Renal pelvis (tissue), 4 donors: Measurements from ENCODE around the gene TREX2. TPM values are rescaled to one million over a fixed set of nuclear protein-coding genes. Genes with fewer than 3 reads are reported as not detected.

Source experiments
- DNase-seq: peaks from one replicate; pipeline ENCODE4 v3.0.0-alpha.2; 2013
- polyA plus RNA-seq, 3 donors: library from polyadenylated mRNA; unstranded; fragments of 120-200 nt; gene quantifications; one replicate each; pipeline ENCODE4 v1.2.1, GENCODE V29; 2013; ENCODE audit not compliant: insufficient read length in 3 of 3

Gene TREX2
- polyA plus RNA-seq, 3 donors, result 0.48 to 0.54 (median 0.50) TPM

DNA sequence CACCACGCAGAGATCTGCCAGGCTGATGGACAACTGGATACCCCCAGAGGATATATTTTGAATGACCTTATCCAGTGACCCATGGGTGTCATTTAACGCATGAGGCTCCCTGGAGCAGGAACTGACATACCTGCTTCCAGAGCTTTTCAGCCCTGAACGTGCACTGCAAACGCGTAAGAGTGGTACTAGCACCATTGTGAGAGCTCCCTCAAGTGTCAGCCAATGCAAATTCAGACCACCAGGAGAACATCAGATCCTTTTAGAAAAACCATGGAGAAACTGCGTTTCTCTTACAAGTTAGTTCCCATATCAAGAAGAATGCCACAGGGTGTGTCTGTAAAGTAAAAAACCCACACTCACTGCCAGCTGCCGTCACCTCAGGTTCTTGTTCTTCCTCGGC lies 7.3 kb downstream of the TREX2 start:
- no peak for DNase-seq

DNA sequence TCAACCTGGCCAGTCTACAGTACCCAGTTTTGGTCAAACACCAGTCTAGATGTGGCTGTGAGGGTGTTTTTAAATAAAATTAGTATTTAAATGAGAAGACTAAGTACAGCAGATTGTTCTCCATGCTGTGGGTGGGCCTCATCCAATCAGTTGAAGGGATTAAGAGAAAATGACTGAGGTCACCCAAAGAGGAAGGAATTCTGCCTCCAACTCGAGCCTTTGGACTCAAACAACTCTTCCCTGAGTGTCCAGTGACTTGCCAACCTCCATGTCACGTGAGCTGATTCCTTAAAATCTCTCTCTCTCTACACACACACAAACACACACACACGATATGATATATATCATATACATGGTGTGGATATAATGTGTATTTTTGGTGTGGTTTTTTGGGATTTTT lies 10.0 kb downstream of the TREX2 start:
- no peak for DNase-seq

- DNase-seq, result no peak
These were observed 11.1 kb downstream of the TREX2 start for GRCh38 chrX:153434801-153435200.

- no peak for DNase-seq
These were observed 12.0 kb downstream of the TREX2 start for GRCh38 chrX:153433781-153434285.

DNA sequence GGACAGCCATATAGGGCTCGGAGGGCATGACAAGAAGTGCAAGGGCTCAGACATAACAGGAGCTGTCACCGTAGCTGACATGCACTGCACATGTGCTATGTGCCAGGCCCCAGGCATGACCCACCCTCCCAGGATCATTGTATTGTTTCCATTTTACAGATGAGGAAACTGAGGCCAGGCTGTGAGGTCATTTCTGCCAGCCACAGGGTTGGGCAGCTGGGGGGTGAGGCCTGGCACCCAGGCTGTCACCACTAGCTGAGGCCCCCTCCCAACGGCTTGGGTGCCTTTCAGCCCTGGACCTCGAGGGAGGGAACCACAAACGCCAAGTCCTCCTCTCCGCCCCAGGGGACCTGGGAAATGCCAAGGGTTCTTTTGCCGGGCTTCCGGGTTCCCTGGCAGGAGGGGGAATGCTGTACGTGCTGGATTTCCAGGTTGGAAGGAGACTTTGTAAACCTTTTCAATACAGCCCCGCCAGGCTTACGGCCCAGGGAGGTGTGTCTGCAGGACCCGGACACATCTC lies 12.6 kb downstream of the TREX2 start:
- DNase-seq, result no peak

DNA sequence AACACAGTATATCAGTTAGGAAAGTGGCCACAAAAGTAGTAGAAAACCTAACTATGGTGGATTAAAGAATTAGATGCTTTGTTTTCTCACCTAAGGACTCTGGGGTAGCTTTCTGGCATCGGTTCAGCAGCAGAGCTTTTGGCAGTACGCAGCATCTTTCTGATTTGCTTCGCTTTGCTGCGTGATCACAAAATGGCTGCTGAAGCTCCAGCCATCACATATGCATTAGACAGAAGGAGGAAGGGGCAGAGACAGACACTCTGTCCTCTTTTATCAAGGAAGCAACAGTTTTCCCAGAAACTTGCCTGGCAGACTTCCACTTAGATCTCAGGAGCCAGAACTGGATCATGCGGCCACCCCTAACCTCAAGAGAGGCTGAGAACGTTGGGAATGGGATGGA lies 15.1 kb downstream of the TREX2 start:
- DNase-seq, result no peak

DNA sequence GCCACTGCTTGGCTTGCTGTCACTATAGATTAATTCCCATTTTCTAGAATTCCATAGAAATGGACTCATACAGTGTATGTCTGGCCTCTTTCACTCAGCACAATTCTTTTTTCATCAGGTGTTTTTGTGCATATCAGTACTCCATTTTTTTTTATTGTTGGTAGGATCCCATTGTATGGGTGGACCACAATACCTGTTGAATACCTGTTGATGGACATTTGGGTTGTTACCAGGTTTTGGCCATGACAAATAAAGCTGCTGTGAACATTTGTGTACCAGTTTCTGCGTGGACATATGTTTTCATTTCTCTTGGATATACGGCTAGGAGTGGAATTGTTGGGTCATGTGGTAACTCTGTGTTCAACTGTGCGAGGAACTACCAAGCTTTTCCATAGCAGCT lies 19.7 kb downstream of the TREX2 start:
- no peak for DNase-seq

DNA sequence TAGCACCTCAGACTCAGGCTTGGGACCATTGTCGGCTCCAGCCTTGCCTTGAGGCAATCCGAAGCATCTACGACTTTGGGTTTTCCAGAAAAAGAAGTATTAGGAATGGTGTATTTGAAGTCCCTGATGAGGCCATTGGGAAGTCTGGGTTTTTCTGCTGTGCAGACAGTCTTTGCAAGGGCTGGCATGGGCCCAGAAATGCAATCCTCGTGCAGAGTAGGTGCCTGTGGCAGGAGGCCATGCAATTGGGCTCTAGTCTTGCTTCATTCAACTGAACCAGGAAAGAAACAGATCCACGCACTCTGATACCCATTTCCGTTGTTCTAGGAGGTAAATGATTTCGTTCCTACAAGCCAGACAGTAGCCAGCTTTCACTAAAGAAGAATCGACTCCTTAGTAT lies 22.2 kb downstream of the TREX2 start:
- no peak for DNase-seq

DNA sequence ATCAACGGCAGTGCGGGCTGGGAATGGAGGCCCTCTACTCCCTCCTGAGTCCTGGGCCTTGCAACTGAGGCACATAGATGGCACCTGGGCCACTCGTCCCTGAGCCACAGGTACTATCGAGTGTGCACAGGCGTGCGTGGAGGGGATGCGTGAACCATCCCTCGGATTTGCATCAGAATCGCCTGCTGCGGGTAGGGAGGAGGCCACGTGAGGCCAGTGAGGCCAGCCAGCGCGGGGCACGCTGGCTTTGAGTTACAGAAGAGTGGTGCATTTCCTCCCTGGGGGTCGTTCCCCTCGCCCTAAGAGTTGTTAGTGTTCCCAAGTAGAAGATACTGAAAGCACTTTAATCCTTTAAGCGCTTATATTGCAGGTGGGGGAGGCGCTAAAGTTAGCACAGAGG lies 24.0 kb downstream of the TREX2 start:
- DNase-seq, result no peak

DNA sequence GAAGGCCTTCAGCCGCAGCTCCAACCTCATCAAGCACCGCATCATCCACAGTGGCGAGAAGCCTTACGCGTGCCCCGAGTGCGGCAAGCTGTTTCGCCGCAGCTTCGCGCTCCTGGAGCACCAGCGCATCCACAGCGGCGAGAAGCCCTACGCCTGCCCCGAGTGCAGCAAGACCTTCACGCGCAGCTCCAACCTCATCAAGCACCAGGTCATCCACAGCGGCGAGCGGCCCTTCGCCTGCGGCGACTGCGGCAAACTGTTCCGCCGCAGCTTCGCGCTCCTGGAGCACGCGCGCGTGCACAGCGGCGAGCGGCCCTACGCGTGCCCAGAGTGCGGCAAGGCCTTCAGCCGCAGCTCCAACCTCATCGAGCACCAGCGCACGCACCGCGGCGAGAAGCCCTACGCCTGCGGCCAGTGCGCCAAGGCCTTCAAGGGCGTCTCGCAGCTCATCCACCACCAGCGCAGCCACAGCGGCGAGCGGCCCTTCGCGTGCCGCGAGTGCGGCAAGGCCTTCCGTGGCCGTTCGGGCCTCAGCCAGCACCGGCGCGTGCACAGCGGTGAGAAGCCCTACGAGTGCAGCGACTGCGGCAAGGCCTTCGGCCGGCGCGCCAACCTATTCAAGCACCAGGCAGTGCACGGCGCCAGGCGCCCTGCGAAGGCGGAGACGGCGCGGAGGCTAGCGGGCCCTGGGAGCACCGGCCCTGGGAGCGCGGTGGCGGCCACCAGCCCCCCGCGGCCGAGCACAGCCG lies 24.8 kb downstream of the TREX2 start:
- DNase-seq, result no peak

- DNase-seq, result no peak
These were observed 28.2 kb downstream of the TREX2 start for GRCh38 chrX:153417637-153418036.

DNA sequence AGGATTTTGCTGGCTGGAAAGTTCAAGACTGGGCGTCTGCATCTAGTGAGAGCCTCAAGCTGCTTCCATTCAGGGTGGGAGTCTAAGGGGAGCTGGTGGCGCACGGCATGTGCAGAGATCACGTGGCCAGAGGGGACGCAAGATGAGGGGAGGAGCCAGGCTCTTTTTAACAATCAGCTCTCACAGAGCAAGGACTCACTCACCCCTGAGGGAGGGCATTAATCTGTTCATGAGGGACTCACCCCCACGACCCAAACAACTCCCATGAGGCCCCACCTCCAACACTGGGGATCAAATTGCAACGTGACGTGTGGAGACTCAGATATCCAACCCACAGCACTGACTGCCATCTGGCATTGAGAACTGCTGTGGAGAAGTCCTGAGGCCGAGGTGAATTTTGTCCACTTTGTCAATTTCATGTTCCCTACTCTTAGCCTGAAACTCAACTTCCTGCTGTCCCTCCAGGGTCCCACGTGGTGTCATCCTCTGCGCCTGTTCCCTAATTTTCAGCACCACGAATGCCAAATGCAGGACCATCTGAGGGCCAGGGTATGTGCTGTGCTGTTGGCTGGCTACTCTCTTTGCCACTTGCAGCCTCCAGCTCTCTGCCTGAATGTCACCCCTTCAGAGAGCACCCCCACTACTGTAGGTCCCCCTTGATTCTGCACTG lies 28.9 kb downstream of the TREX2 start:
- no peak for DNase-seq

GRCh38 chrX:153414856-153415510 lies 30.9 kb downstream of the TREX2 start:
- DNase-seq, result no peak

DNA sequence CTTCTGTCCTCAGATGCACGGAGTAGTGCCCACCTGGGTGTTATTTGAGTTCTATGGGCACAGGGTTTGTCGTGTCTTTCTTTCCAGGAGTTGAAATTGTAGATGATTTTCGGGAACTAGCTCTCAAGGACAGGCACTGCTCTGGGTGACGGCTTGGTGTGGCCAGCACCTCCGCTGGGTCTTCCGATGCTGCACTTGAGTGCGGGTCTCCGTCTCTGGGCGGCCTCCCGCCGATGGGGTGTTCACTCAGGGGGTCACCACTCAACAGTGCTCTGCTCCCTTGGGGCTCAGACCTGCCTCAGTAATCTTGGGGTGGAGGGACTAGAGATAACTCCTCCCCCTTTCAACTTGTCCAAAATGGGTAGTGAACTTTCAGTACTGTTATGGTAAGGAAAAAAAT lies 32.1 kb downstream of the TREX2 start:
- DNase-seq, result no peak

DNA sequence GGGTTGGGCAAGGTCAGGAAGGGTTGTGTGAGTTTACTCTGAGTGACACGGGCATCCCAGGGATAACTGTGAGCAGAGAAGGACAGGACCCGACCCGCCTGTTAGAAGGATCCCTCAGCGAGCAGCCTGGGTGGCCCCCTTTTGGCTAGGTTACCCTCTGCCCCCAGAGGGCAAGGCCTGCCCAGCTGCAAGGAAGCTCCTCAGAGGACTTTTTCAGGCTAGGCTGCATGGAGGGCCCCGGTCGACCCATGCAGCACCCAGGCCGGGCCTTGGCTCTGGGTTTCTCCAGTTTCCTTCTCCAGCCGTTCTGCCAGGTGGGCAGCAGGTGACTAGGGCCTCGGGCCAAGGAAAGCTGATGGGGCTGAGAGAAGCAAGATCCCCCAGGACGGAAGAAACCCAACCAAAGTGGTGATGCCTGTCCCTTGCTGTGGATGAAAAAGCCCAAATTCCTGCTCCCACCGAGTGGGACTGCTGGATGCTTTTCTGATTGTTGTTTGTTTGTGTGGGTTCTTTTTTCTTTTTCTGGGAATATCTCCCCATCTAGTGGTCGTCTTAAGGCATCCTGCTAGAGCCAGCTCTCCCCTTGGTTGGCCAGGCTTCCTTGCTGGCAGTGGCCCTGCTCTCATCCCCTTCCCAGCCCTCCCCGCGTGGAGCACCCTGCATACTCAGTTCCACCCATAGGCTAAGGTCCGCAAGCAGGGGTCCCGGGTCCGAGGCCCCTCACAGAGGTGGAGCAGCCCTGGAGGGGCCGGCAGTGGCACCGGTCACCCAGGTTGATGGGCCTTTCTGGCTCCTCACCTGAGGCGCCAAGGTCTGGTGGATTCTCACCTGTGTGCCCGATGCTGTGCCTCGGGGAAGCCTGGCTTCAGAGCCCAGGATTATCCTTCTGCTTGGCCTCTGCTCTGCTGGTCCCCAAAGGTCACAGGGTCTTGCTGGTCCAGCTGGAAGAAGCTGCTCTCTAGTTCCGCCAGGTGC lies 32.8 kb downstream of the TREX2 start:
- DNase-seq, result no peak

GRCh38 chrX:153411988-153412574 lies 33.8 kb downstream of the TREX2 start:
- no peak for DNase-seq

DNA sequence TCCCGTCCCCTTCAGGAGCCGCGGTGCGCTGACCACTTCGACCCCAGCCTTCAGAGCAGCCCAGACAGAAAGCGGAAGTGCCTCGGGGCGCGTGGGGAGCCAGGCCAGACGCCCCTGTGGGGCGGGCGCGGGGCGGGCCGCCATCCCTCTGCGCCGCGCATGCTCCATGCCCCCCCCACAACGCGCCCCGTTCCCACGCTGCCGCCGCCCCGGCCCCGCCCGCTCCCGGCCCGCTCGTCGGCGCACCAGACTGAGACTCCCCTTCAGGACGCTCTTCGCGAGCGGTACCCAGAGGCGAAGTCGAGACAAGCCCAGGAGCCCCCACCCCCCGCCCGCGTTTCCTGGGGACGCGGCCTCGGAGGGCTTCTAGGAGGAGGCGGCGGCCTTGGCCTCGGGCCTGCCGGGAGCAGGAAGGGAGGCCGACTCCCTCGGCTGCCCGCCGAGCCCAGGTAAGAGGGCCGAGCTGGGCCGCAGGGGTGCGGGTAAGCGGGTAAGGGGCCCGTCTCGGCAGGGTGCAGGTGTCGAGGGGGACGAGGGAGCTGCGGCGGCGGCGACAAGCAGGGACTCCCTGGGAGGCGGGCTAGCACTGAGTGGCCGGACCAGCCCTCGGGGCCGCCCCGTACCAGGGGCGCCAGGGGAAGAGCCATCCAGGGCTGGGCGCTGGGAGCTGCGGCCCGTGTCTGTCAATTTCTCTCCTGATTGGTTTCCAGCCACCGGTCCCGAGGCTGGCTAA lies 34.4 kb downstream of the TREX2 start, which contains the start of gene ZFP92:
Gene ZFP92 (plus strand): TSS at position 218 of the 733 bp plus-strand sequence. CDS start 6,851 bp downstream, outside the sequence.
- DNase-seq, result no peak

- no peak for DNase-seq
These were observed 35.0 kb downstream of the TREX2 start for GRCh38 chrX:153410888-153411254.

- DNase-seq, result no peak
These were observed 35.5 kb downstream of the TREX2 start for GRCh38 chrX:153410373-153410772.

- DNase-seq, result no peak
These were observed 36.3 kb downstream of the TREX2 start for GRCh38 chrX:153409414-153410101.
